T-helper 17 cell (primary cell): Measurements from ENCODE around the gene LMO7. TPM values are rescaled to one million over a fixed set of nuclear protein-coding genes. Genes with fewer than 3 reads are reported as not detected.
"Not testable (repeated sequence)": the region's sequence is repeated elsewhere in the genome, so short reads cannot be mapped to it uniquely, and the experiment has no call there.

Experiments
- ATAC-seq: fragments of 150-1000 bp; cut with Tn5 transposase; 2 replicates; pipeline ENCODE4 v1.10.0; 2021; ENCODE audit warnings: mild to moderate bottlenecking, moderate library complexity
- DNase-seq, 3 donors: peaks; one replicate each; pipeline versions ENCODE4 v3.0.0 to v3.0.0-alpha.2; 2020 to 2021
- H3K9me3 ChIP-seq: one replicate; pipeline ENCODE4 v1.7.0; 2013; ENCODE audit warnings: low read length, mild to moderate bottlenecking; ENCODE audit not compliant: control insufficient read depth, poor library complexity, severe bottlenecking
- H3K27ac Mint-ChIP-seq: one replicate; pipeline ENCODE4 v1.8.0; 2022; ENCODE audit warnings: mild to moderate bottlenecking, moderate library complexity, mixed read lengths
- H3K27me3 Mint-ChIP-seq: one replicate; pipeline ENCODE4 v1.8.0; 2022; ENCODE audit warnings: mixed read lengths
- H3K36me3 Mint-ChIP-seq: one replicate; pipeline ENCODE4 v1.8.0; 2022; ENCODE audit warnings: low read depth, mixed read lengths
- H3K4me1 Mint-ChIP-seq: one replicate; pipeline ENCODE4 v1.8.0; 2022; ENCODE audit warnings: mild to moderate bottlenecking, mixed read lengths
- H3K4me3 Mint-ChIP-seq: one replicate; pipeline ENCODE4 v1.8.0; 2022; ENCODE audit warnings: mild to moderate bottlenecking, moderate library complexity, mixed read lengths
- total RNA-seq, 4 donors: library from RNA in 2 of 4; stranded (reverse) in 2 of 4; gene quantifications; one replicate each; pipeline ENCODE4 v1.2.3 and lab custom pipeline; 2022 to 2026

LMO7 gene
- total RNA-seq, 2 donors from 2014 or later: 10.2 to 12.3 TPM

DNA sequence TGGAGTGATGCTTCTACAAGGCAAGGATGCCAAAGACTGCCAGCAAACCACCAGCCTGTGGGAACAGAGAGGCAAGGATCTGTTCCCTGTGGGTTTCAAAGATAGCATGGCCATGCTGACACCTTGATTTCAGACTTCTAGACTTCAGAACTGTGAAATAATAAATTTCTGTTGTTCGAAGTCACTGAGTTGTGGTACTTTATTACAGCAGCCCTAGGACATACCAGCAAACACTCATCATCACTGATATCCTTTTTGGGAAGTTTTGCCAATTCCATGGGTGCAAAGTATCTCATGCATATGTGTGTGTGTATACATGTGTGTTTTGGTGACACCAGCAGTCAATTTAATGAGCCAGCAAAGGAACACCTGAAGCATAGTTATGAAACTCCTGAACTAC is 21.0 kb downstream of the LMO7 start:
- ATAC-seq: no peak
- H3K9me3 ChIP-seq: no peaks in the 10 kb centered on the region
- no peak overlapping the region for H3K4me3 Mint-ChIP-seq
- H3K36me3 Mint-ChIP-seq: peaks cover 4% of the 10 kb centered on the region
- no peak for DNase-seq
- no peaks in the 10 kb centered on the region for H3K27me3 Mint-ChIP-seq
- no peak overlapping the region for H3K27ac Mint-ChIP-seq
- H3K4me1 Mint-ChIP-seq: peaks cover 4% of the 10 kb centered on the region

DNA sequence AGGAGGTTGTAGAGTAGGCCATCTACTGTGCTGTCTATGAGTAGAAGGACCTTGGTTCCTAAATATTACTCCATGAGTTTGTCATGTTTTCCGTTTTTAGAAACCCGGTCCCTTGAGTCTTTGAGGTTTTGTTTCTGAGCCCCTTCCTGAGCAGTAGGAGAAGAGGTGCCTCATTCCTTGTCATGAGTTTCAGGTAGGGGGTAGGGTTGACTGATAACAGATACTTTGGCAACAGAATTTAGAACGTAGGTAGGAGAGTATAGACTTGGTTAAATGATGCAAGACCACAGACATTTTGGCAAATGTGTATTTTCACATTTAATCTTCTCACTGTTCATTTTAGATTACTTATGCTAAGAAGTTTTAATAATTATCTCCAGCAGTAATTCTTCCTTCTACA is 24.6 kb downstream of the LMO7 start:
- H3K4me1 Mint-ChIP-seq: peaks cover 4% of the 10 kb centered on the region

GRCh38 chr13:75661443-75661842 is 25.3 kb downstream of the LMO7 start:
- Mint-ChIP-seq H3K36me3 (peaks cover 5% of the 10 kb centered on the region), H3K4me3 (no peak overlapping the region), H3K4me1 (peaks cover 4% of the 10 kb centered on the region), H3K27me3 (no peaks in the 10 kb centered on the region), H3K27ac (no peak overlapping the region)
- no peaks in the 10 kb centered on the region for H3K9me3 ChIP-seq
- ATAC-seq (no peak), DNase-seq (no peak)

More for the DNA sequence above, 24.6 kb downstream of the LMO7 start:
- Mint-ChIP-seq H3K36me3 (peaks cover 5% of the 10 kb centered on the region), H3K27me3 (no peaks in the 10 kb centered on the region), H3K4me3 (no peak overlapping the region), H3K27ac (no peak overlapping the region)
- H3K9me3 ChIP-seq: no peaks in the 10 kb centered on the region
- ATAC-seq: no peak
- DNase-seq: no peak

- Mint-ChIP-seq H3K4me3 (no peak overlapping the region), H3K4me1 (peaks cover 2% of the 10 kb centered on the region), H3K27ac (no peak overlapping the region), H3K27me3 (no peaks in the 10 kb centered on the region), H3K36me3 (peaks cover 5% of the 10 kb centered on the region)
- H3K9me3 ChIP-seq: no peaks in the 10 kb centered on the region
- DNase-seq: no peak
- ATAC-seq: no peak
Observed at GRCh38 chr13:75666646-75667351, 30.7 kb downstream of the LMO7 start.

DNA sequence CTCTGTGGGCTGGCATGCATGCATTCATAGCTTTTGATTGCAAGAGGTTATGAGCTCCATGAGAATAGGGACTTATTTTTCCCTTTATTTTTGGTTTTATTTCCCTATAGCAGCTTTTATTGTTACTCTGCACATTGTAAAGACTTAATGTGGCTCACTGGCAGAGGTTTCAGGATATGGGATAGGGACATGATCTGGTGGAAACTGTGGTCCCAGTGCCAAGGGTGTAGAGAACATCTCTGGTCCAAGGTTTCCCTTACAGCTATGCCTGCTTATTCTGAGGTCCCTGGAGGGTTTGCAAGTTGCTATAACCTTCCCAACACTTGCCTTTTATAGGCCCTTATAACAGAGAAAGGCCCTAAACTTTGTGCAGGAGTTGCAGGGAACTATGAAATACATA is 33.6 kb downstream of the LMO7 start:
- Mint-ChIP-seq H3K27ac (no peak overlapping the region), H3K4me3 (no peak overlapping the region), H3K4me1 (peaks cover 2% of the 10 kb centered on the region), H3K27me3 (no peaks in the 10 kb centered on the region), H3K36me3 (peaks cover 2% of the 10 kb centered on the region)
- ATAC-seq (no peak), DNase-seq (no peak)
- no peaks in the 10 kb centered on the region for H3K9me3 ChIP-seq

DNA sequence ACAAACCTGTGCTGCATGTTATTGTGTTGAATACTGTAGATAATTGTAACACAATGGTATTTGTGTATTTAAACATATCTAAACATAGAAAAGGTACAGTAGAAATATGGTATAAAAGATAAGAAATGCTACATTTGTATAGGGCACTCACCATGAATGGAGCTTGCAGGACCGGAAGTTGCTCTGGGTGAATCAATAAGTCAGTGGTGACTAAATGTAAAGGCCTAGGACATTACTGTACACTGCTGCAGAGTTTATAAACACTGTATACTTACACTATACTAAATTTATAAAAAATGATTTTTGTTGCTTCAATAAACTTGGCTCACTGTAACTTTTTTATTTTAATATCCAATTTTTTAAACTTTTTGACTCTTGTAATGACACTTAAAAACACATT is 34.4 kb downstream of the LMO7 start:
- H3K9me3 ChIP-seq: no peaks in the 10 kb centered on the region
- Mint-ChIP-seq H3K27me3 (no peaks in the 10 kb centered on the region), H3K4me1 (peaks cover 2% of the 10 kb centered on the region), H3K4me3 (no peak overlapping the region), H3K27ac (no peak overlapping the region), H3K36me3 (peaks cover 2% of the 10 kb centered on the region)
- no peak for ATAC-seq
- DNase-seq: no peak

- peaks cover 2% of the 10 kb centered on the region for H3K4me1 Mint-ChIP-seq
- H3K4me3 Mint-ChIP-seq: no peak overlapping the region
- ATAC-seq (no peak), DNase-seq (no peak)
- H3K36me3 Mint-ChIP-seq: peaks cover 2% of the 10 kb centered on the region
- no peaks in the 10 kb centered on the region for H3K9me3 ChIP-seq
- no peaks in the 10 kb centered on the region for H3K27me3 Mint-ChIP-seq
- H3K27ac Mint-ChIP-seq: no peak overlapping the region
Observed at GRCh38 chr13:75675421-75675820, 39.3 kb downstream of the LMO7 start.

GRCh38 chr13:75679459-75679858 is 43.3 kb downstream of the LMO7 start:
- H3K9me3 ChIP-seq: no peaks in the 10 kb centered on the region
- Mint-ChIP-seq H3K36me3 (peaks cover 5% of the 10 kb centered on the region), H3K27me3 (no peaks in the 10 kb centered on the region), H3K4me3 (no peak overlapping the region), H3K4me1 (peaks cover 2% of the 10 kb centered on the region), H3K27ac (no peak overlapping the region)
- no peak for ATAC-seq
- no peak for DNase-seq

DNA sequence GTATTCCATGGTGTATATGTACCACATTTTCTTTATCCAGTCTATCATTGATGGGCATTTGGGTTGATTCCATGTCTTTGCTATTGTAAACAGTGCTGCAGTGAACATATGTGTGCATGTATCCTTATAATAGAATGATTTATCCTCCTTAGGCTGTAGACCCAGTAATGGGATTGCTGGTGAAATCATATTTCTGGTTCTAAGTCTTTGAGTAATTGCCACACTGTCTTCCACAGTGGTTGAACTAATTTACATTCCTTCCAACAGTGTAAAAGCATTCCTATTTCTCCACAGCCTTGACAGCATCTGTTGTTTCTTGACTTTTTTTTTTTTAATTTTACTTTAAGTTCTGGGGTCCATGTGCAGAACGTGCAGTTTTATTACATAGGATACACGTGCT is 44.1 kb downstream of the LMO7 start:
- not testable (repeated sequence) for H3K4me3 Mint-ChIP-seq, H3K36me3 Mint-ChIP-seq, H3K27me3 Mint-ChIP-seq, DNase-seq, H3K27ac Mint-ChIP-seq, H3K9me3 ChIP-seq, H3K4me1 Mint-ChIP-seq, ATAC-seq

DNA sequence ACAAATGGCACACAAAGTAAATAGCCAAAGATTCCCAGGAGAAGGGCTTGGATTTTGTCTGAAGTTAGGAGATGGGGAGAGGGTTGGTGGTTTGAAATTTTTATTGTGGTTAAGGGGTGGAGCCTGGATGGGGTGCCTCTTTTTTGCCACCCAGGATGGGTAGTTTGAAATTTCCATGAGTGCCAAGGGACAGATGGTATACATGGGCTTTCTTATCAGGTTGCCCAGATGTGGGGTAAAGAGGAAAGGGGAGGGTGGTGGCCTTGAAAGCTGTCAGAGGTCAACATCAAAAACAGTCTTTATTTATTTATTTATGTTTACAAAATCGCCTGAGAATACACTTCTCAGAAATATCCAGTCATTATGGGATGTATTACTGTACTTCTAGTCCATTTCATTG is 46.2 kb downstream of the LMO7 start:
- no peak for DNase-seq
- Mint-ChIP-seq H3K36me3 (peaks cover 5% of the 10 kb centered on the region), H3K4me1 (peaks cover 6% of the 10 kb centered on the region), H3K27me3 (no peaks in the 10 kb centered on the region), H3K27ac (no peak overlapping the region), H3K4me3 (no peak overlapping the region)
- H3K9me3 ChIP-seq: no peaks in the 10 kb centered on the region
- no peak for ATAC-seq

- no peaks in the 10 kb centered on the region for H3K9me3 ChIP-seq
- no peak for DNase-seq
- Mint-ChIP-seq H3K36me3 (peaks cover 7% of the 10 kb centered on the region), H3K4me3 (no peak overlapping the region), H3K27ac (no peak overlapping the region), H3K27me3 (no peaks in the 10 kb centered on the region), H3K4me1 (peaks cover 7% of the 10 kb centered on the region)
- no peak for ATAC-seq
Observed at GRCh38 chr13:75685239-75685697, 49.1 kb downstream of the LMO7 start.

DNA sequence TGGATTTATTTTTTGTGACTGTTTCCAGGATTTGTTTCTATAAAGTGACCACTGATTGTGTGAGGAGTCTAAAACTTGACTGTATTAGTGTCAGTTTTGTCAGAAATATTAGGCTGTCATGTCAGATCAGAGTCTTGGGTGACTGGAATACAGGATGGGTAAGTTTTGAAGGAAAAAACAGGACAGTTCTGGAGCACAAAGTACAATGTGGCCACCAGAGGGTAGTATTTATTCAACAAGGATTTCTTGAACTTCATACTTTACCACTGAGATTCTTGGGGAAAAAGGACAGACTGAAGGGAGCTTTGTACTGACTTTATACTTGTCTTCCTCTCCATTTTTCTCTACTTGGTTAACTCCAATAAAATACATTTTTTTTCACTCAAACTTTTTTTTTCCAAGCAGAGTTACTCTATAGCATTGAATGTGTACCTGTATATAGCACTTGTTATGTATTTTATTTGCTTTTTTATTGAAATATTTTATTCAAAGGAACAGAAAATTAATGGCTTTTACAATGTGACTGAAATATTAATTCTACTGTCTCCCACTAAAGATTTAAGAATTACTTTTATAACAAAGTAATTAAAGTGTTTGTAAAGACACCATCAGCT is 51.1 kb downstream of the LMO7 start:
- DNase-seq (no peak), ATAC-seq (no peak)
- Mint-ChIP-seq H3K36me3 (peaks cover 5% of the 10 kb centered on the region), H3K27ac (no peak overlapping the region), H3K4me1 (peaks cover 7% of the 10 kb centered on the region), H3K27me3 (no peaks in the 10 kb centered on the region), H3K4me3 (no peak overlapping the region)
- H3K9me3 ChIP-seq: no peaks in the 10 kb centered on the region

GRCh38 chr13:75689686-75690085 is 53.6 kb downstream of the LMO7 start:
- Mint-ChIP-seq H3K4me3 (no peak overlapping the region), H3K36me3 (peaks cover 12% of the 10 kb centered on the region), H3K27ac (no peak overlapping the region), H3K27me3 (no peaks in the 10 kb centered on the region), H3K4me1 (peaks cover 10% of the 10 kb centered on the region)
- H3K9me3 ChIP-seq: no peaks in the 10 kb centered on the region
- ATAC-seq (no peak), DNase-seq (no peak)

DNA sequence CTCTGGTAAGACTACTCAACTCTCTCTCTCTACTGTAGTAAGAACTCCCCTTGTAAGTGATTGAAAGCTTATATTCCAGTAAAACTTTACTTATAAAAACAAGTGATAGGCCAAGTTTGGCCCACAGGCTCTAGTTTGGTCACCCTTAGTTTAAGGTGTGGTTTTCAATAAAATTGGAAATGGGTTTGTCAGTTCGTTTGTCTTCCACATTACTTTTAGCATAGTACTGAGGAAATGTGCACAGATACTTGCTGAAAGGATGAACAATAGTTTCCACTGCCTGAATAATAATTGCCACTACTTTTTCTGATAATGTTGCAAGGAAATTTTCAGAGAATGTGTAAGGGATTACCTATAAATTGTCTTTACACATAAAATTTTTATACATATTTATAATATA is 54.5 kb downstream of the LMO7 start:
- ATAC-seq (no peak), DNase-seq (no peak)
- Mint-ChIP-seq H3K4me1 (peaks cover 7% of the 10 kb centered on the region), H3K27me3 (no peaks in the 10 kb centered on the region), H3K4me3 (no peak overlapping the region), H3K27ac (no peak overlapping the region), H3K36me3 (peaks cover 12% of the 10 kb centered on the region)
- H3K9me3 ChIP-seq: no peaks in the 10 kb centered on the region
